ENCODE results near the gene FBXO28.

Gene FBXO28

DNA sequence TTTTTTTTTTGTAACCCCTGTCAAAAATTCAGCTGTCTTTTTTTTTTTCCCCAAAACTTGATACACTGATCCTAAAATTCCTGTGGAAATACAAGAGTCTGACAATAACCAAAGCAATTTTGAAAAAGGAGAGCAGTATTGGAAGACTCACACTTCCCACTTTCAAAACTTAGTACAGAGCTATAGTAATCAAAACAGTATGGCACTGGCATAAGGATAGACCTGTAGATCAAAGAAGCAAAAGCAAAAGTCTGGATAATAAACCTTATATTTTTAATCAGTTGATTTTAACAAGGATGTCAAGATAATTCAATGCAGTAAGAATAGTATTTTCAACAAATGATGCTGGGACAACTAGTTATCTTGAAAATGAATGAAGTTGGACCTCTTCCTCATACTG lies 17.3 kb downstream of the FBXO28 start:
- TF ChIP-seq, protein P1, sequence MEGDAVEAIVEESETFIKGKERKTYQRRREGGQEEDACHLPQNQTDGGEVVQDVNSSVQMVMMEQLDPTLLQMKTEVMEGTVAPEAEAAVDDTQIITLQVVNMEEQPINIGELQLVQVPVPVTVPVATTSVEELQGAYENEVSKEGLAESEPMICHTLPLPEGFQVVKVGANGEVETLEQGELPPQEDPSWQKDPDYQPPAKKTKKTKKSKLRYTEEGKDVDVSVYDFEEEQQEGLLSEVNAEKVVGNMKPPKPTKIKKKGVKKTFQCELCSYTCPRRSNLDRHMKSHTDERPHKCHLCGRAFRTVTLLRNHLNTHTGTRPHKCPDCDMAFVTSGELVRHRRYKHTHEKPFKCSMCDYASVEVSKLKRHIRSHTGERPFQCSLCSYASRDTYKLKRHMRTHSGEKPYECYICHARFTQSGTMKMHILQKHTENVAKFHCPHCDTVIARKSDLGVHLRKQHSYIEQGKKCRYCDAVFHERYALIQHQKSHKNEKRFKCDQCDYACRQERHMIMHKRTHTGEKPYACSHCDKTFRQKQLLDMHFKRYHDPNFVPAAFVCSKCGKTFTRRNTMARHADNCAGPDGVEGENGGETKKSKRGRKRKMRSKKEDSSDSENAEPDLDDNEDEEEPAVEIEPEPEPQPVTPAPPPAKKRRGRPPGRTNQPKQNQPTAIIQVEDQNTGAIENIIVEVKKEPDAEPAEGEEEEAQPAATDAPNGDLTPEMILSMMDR (conservative IDR thresholded peaks at IDR 0.05) = no peak
- no peak overlapping the region for H3K27ac ChIP-seq

GRCh38 chr1:224132901-224133300 lies 19.0 kb downstream of the FBXO28 start:
- TF ChIP-seq, protein P1 (conservative IDR thresholded peaks at IDR 0.05) = no peak
- H3K27ac ChIP-seq = peak overlapping the region; percentile 39

- TF ChIP-seq, protein P1 (conservative IDR thresholded peaks at IDR 0.05) = no peak
- H3K27ac ChIP-seq = no peak overlapping the region
These were observed 19.9 kb downstream of the FBXO28 start for GRCh38 chr1:224133741-224134299.

DNA sequence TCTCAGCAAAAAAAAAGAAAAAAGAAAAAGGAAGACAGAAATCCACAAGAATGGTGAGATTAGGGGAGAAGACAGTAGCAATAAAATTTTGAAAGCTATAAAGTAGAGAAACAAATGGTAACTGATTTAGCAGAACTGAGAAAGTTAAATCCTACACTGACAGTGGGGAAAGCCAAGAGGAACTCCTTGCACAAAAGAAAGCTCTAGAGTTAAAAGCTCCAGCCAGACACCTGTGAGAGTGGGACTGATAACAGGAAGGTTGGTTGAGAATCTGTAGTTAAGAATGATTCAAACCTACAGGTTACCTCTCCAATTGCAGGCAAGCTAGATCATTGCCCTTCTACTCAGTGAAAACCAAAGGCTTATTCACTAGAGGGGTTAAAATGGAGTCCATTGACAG lies 23.6 kb downstream of the FBXO28 start:
- TF ChIP-seq, protein P1 (conservative IDR thresholded peaks at IDR 0.05) = no peak
- peak overlapping the region; percentile 94; the same call in 1 of the 2 replicates for H3K27ac ChIP-seq

- TF ChIP-seq, protein P1 (conservative IDR thresholded peaks at IDR 0.05) = no peak
These were observed 24.3 kb downstream of the FBXO28 start for GRCh38 chr1:224138198-224138597.

DNA sequence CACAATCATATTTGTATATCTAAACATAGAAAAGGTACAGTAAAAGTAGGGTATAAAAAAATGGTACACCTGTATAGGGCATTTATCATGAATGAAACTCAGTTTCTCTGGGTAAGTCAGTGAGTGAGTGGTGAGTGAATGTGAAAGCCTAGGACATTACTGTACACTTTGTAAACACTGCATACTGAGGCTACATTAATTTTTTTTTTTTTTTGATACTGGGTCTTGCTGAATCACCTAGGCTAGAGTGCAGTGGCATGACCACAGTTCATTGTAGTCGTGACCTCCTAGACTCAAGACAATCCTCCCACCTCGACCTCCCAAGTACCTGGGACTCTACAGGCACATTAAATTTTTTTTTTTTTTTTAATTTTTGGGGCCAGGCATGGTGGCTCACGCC lies 27.8 kb downstream of the FBXO28 start:
- H3K27ac ChIP-seq = peak overlapping the region; percentile 94
- TF ChIP-seq, protein P1 (conservative IDR thresholded peaks at IDR 0.05) = no peak

More at GRCh38 chr1:224138198-224138597, 24.3 kb downstream of the FBXO28 start:
- peak overlapping the region; percentile 94 for H3K27ac ChIP-seq

GRCh38 chr1:224149709-224150108 lies 35.8 kb downstream of the FBXO28 start:
- no peak overlapping the region for H3K27ac ChIP-seq
- TF ChIP-seq, protein P1 (conservative IDR thresholded peaks at IDR 0.05) = no peak
